GM23248 (cell line): Measurements from ENCODE around the gene GCM1. TPM values are rescaled to one million over a fixed set of nuclear protein-coding genes. Genes with fewer than 3 reads are reported as not detected.

Experiments used
- DNase-seq: peaks from one replicate; pipeline ENCODE4 v3.0.0-alpha.2; 2015
- H2AFZ ChIP-seq: fragments of 200-600 bp; sonication (generic); 2 replicates; pipeline ENCODE4 v1.6.1; 2016; ENCODE audit warnings: antibody characterized with exemption
- H3F3A ChIP-seq: fragments of 200-600 bp; sonication (generic); 2 replicates; pipeline ENCODE4 v1.6.1; 2016; ENCODE audit warnings: mild to moderate bottlenecking, antibody characterized with exemption, mixed run types; ENCODE audit not compliant: insufficient read depth
- H3K27ac ChIP-seq: fragments of 200-600 bp; sonication (generic); 2 replicates; pipeline ENCODE4 v1.5.1; 2016; ENCODE audit warnings: mild to moderate bottlenecking
- H3K27me3 ChIP-seq: fragments of 200-600 bp; sonication (generic); replicated peaks from 2 replicates; pipeline ENCODE4 v1.6.1; 2016; ENCODE audit warnings: mild to moderate bottlenecking; ENCODE audit not compliant: insufficient read depth
- H3K36me3 ChIP-seq: fragments of 200-600 bp; sonication (generic); 2 replicates; pipeline ENCODE4 v1.6.1; 2016; ENCODE audit warnings: low read depth, mild to moderate bottlenecking
- H3K4me1 ChIP-seq: fragments of 200-600 bp; sonication (generic); 2 replicates; pipeline ENCODE4 v1.6.1; 2016; ENCODE audit warnings: mild to moderate bottlenecking; ENCODE audit not compliant: insufficient read depth
- H3K4me2 ChIP-seq: fragments of 200-600 bp; sonication (generic); one replicate; pipeline ENCODE4 v1.6.1; 2016; ENCODE audit warnings: mild to moderate bottlenecking; ENCODE audit not compliant: unreplicated experiment
- H3K4me3 ChIP-seq: fragments of 200-600 bp; sonication (generic); 2 replicates; pipeline ENCODE4 v1.5.1; 2016; ENCODE audit warnings: mild to moderate bottlenecking
- H3K79me2 ChIP-seq: fragments of 200-600 bp; sonication (generic); 2 replicates; pipeline ENCODE4 v1.6.1; 2016; ENCODE audit warnings: mild to moderate bottlenecking; ENCODE audit not compliant: insufficient read depth
- H3K9ac ChIP-seq: fragments of 200-600 bp; sonication (generic); 2 replicates; pipeline ENCODE4 v1.6.1; 2016; ENCODE audit warnings: mild to moderate bottlenecking
- H3K9me2 ChIP-seq: fragments of 200-600 bp; sonication (generic); 2 replicates; pipeline ENCODE4 v1.6.1; 2016; ENCODE audit warnings: mixed run types, mild to moderate bottlenecking, moderate library complexity; ENCODE audit not compliant: insufficient read depth
- H3K9me3 ChIP-seq: fragments of 200-600 bp; sonication (generic); one replicate; pipeline ENCODE4 v1.6.1; 2017; ENCODE audit warnings: low read depth
- H4K20me1 ChIP-seq: fragments of 200-600 bp; sonication (generic); 2 replicates; pipeline ENCODE4 v1.6.0; 2016; ENCODE audit not compliant: insufficient read depth
- EZH2 ChIP-seq: fragments of 200-600 bp; sonication (generic); IDR thresholded peaks from 2 replicates; pipeline ENCODE4 v1.6.1; 2018; ENCODE audit warnings: antibody characterized with exemption, mild to moderate bottlenecking; ENCODE audit not compliant: insufficient read depth, poor library complexity, severe bottlenecking
- EZH2phosphoT487 ChIP-seq: fragments of 200-600 bp; sonication (generic); IDR thresholded peaks from 2 replicates; pipeline ENCODE4 v1.6.1; 2018; ENCODE audit warnings: antibody characterized with exemption, moderate library complexity, mild to moderate bottlenecking, low read depth; ENCODE audit not compliant: insufficient read depth
- WGBS, 2 experiments: methylation state at CpG; one replicate each; pipeline ENCODE4 v1.1.6; 2015 to 2017; ENCODE audit warnings: low lambda C conversion rate in 2 of 2, low coverage in 1 of 2; ENCODE audit errors: missing lambda C conversion rate in 2 of 2; 5-methylcytosine and 5-hydroxymethylcytosine counted together
- in situ Hi-C: fragments of 300-500 bp; cut with MboI; formaldehyde crosslinking; loops from 2 replicates; pipeline ENCODE4 v1.15.0; 2020
- polyA plus RNA-seq: library from polyadenylated mRNA; unstranded; fragments of >200 nt; fragmentation: Nextera tagmentation; extraction: Ambion mirVana; gene quantifications from 2 replicates; pipeline ENCODE4 v1.2.1, GENCODE V29; 2016
- total RNA-seq: library from RNA; depleted of rRNA; stranded (reverse); fragments of >200 nt; shearing (Covaris generic); gene quantifications from 2 replicates; pipeline ENCODE4 v1.2.3, GENCODE V29; 2014

The GCM1 gene
- total and polyA plus RNA-seq, 2 experiments from 2014 or later, result not detected

GRCh38 chr6:53168516-53169267, 20.1 kb upstream of the GCM1 start:
- H3K27me3 ChIP-seq, result no peaks in the 10 kb centered on the region
- H3K27ac ChIP-seq, result peak overlapping the region; percentile 32
- H3K4me3 ChIP-seq, result no peak overlapping the region
- no peaks in the 10 kb centered on the region for H3K79me2 ChIP-seq
- H4K20me1 ChIP-seq, result no peaks in the 10 kb centered on the region
- no peaks in the 10 kb centered on the region for H3K9me2 ChIP-seq
- TF ChIP-seq EZH2phosphoT487 (no peak), EZH2 (no peak)
- 91 to 97% methylated on average over 4 of the region's 4 CpGs for WGBS, 2 experiments
- H3K9me3 ChIP-seq, result no peaks in the 10 kb centered on the region
- peak overlapping the region; percentile 59 for H2AFZ ChIP-seq
- DNase-seq, result peak; percentile 71
- H3K36me3 ChIP-seq, result no peaks in the 10 kb centered on the region
- no peak overlapping the region for H3K9ac ChIP-seq
- in situ Hi-C loops, result no loop called here
- peaks cover 17% of the 10 kb centered on the region for H3K4me1 ChIP-seq
- peaks cover 21% of the 10 kb centered on the region; the same call in 1 of the 2 replicates for H3F3A ChIP-seq
- H3K4me2 ChIP-seq, result peak overlapping the region; percentile 49

- no peak for TF ChIP-seq EZH2
- no peak for TF ChIP-seq EZH2phosphoT487
- H3K79me2 ChIP-seq, result no peaks in the 10 kb centered on the region
- no peaks in the 10 kb centered on the region for H3K9me3 ChIP-seq
- H3F3A ChIP-seq, result peaks cover 21% of the 10 kb centered on the region; the same call in 1 of the 2 replicates
- no peaks in the 10 kb centered on the region for H3K27me3 ChIP-seq
- H3K4me2 ChIP-seq, result no peak overlapping the region
- H2AFZ ChIP-seq, result no peak overlapping the region
- H4K20me1 ChIP-seq, result no peaks in the 10 kb centered on the region
- no peaks in the 10 kb centered on the region for H3K9me2 ChIP-seq
- no peaks in the 10 kb centered on the region for H3K36me3 ChIP-seq
- peaks cover 22% of the 10 kb centered on the region for H3K4me1 ChIP-seq
- no peak overlapping the region for H3K9ac ChIP-seq
- H3K27ac ChIP-seq, result no peak overlapping the region
- in situ Hi-C loops, result no loop called here
- 92 to 98% methylated on average over 4 of the region's 4 CpGs for WGBS, 2 experiments
- DNase-seq, result peak; percentile 18
- H3K4me3 ChIP-seq, result no peak overlapping the region
Observed at GRCh38 chr6:53165293-53165692, 16.7 kb upstream of the GCM1 start.

GRCh38 chr6:53162606-53163005, 14.0 kb upstream of the GCM1 start:
- Histone ChIP-seq H3K9me3 (no peaks in the 10 kb centered on the region), H3K79me2 (no peaks in the 10 kb centered on the region), H3K9me2 (no peaks in the 10 kb centered on the region), H3K4me1 (peaks cover 7% of the 10 kb centered on the region; the same call in 1 of the 2 replicates), H4K20me1 (no peaks in the 10 kb centered on the region), H3K27ac (no peak overlapping the region), H2AFZ (no peak overlapping the region), H3K27me3 (no peaks in the 10 kb centered on the region), H3K4me3 (no peak overlapping the region), H3K9ac (no peak overlapping the region), H3K36me3 (no peaks in the 10 kb centered on the region), H3K4me2 (no peak overlapping the region), H3F3A (no peaks in the 10 kb centered on the region)
- TF ChIP-seq EZH2, result no peak
- no peak for TF ChIP-seq EZH2phosphoT487
- DNase-seq, result no peak
- 36 to 47% methylated on average over 1 of the region's 1 CpG for WGBS, 2 experiments
- in situ Hi-C loops, result no loop called here

GRCh38 chr6:53161481-53162009, 12.9 kb upstream of the GCM1 start:
- no peaks in the 10 kb centered on the region for H3F3A ChIP-seq
- peak; percentile 14 for DNase-seq
- no peaks in the 10 kb centered on the region for H3K9me2 ChIP-seq
- no peak overlapping the region for H3K4me3 ChIP-seq
- in situ Hi-C loops, result no loop called here
- H3K27ac ChIP-seq, result no peak overlapping the region
- no peak overlapping the region for H3K9ac ChIP-seq
- H3K4me1 ChIP-seq, result peaks cover 6% of the 10 kb centered on the region; the same call in 1 of the 2 replicates
- no peaks in the 10 kb centered on the region for H3K9me3 ChIP-seq
- 87% methylated on average over 3 of the region's 3 CpGs for WGBS, 2 experiments
- no peaks in the 10 kb centered on the region for H3K27me3 ChIP-seq
- H3K36me3 ChIP-seq, result no peaks in the 10 kb centered on the region
- TF ChIP-seq EZH2 (no peak), EZH2phosphoT487 (no peak)
- H3K79me2 ChIP-seq, result no peaks in the 10 kb centered on the region
- H3K4me2 ChIP-seq, result peak overlapping the region; percentile 7
- H4K20me1 ChIP-seq, result no peaks in the 10 kb centered on the region
- peak overlapping the region; percentile 56 for H2AFZ ChIP-seq
